Muscle of back (tissue), 11 donors: ENCODE measurements around the gene CHRNG. TPM values are rescaled to one million over a fixed set of nuclear protein-coding genes. Genes with fewer than 3 reads are reported as not detected.
"Not testable (repeated sequence)": the region's sequence is repeated elsewhere in the genome, so short reads cannot be mapped to it uniquely, and the experiment has no call there.

Experiments used
- DNase-seq, 3 donors: peaks; one replicate each; pipeline versions ENCODE4 v3.0.0 to v3.0.0-alpha.2; 2013
- polyA plus RNA-seq, 10 donors: library from polyadenylated mRNA; unstranded; fragments of 120-200 nt; gene quantifications; one replicate each; pipeline ENCODE4 v1.2.1, GENCODE V29; 2013; ENCODE audit not compliant: insufficient read length in 10 of 10

The CHRNG gene
- polyA plus RNA-seq, 10 donors: 56.7 to 133 (median 89.2) TPM

GRCh38 chr2:232541961-232542714 is 2.6 kb downstream of the CHRNG start:
- no peak for DNase-seq

GRCh38 chr2:232542715-232543467 is 3.4 kb downstream of the CHRNG start:
- DNase-seq: no peak

GRCh38 chr2:232543491-232543890 is 4.0 kb downstream of the CHRNG start:
- DNase-seq: no peak

GRCh38 chr2:232543928-232544631 is 4.6 kb downstream of the CHRNG start:
- DNase-seq: no peak

GRCh38 chr2:232544674-232545073 is 5.2 kb downstream of the CHRNG start:
- no peak for DNase-seq

GRCh38 chr2:232545511-232546375 is 6.3 kb downstream of the CHRNG start:
- DNase-seq: no peak

GRCh38 chr2:232547991-232548390 is 8.5 kb downstream of the CHRNG start:
- no peak for DNase-seq

GRCh38 chr2:232549655-232550353 is 10.3 kb downstream of the CHRNG start:
- no peak for DNase-seq

GRCh38 chr2:232550354-232551249 is 11.1 kb downstream of the CHRNG start, which contains the start of the genes EIF4E2 and TIGD1:
Gene EIF4E2 (plus strand): TSS chr2:232550689. CDS start chr2:232550725, 36 bp downstream.
Gene TIGD1 (minus strand): TSS chr2:232550557. CDS start chr2:232549882, 675 bp downstream.
- peak; percentile 94 to 98 (median 97) for DNase-seq

GRCh38 chr2:232551250-232551638 is 11.8 kb downstream of the CHRNG start:
- DNase-seq: no peak

GRCh38 chr2:232551776-232552175 is 12.3 kb downstream of the CHRNG start:
- no peak for DNase-seq

- DNase-seq: no peak
Observed at GRCh38 chr2:232556426-232556825, 16.9 kb downstream of the CHRNG start.

- DNase-seq: no peak
Observed at GRCh38 chr2:232562515-232563151, 23.1 kb downstream of the CHRNG start.

- DNase-seq: no peak
Observed at GRCh38 chr2:232563580-232563979, 24.1 kb downstream of the CHRNG start.

GRCh38 chr2:232567721-232568120 is 28.2 kb downstream of the CHRNG start:
- DNase-seq: no peak

- DNase-seq: no peak
Observed at GRCh38 chr2:232568161-232568560, 28.7 kb downstream of the CHRNG start.

- DNase-seq: no peak
Observed at GRCh38 chr2:232569541-232569940, 30.0 kb downstream of the CHRNG start.

- DNase-seq: not testable (repeated sequence)
Observed at GRCh38 chr2:232570481-232570880, 31.0 kb downstream of the CHRNG start.

GRCh38 chr2:232571026-232571474 is 31.6 kb downstream of the CHRNG start:
- no peak for DNase-seq
